ENCODE measurements around the gene GRIK4. TPM values are rescaled to one million over a fixed set of nuclear protein-coding genes. Genes with fewer than 3 reads are reported as not detected.

GRIK4 gene
- total RNA-seq, 2 experiments from 2014 or later = not detected

GRCh38 chr11:120511820-120512738 is 531 bp downstream of the GRIK4 start:
- intact Hi-C loops (cut with DNase I, micrococcal nuclease) = loop anchor here (2.0 to 5.0 kb wide), 5 partner anchors 180 to 683 kb away; no protein-coding TSS in a partner anchor
- CTCF ChIA-PET = no interaction called here
- TF ChIP-seq CTCF (IDR thresholded peaks at IDR 0.05) = no peak
- H3K4me3 ChIP-seq (ENCODE audit: low read length) = no peak overlapping the region
- ATAC-seq (ENCODE audit: poor library complexity) (no peak), DNase-seq (peak in 1 of 14 experiments; percentile 28)
- no peaks in the 10 kb centered on the region for H3K9me3 Mint-ChIP-seq
- H3K27ac Mint-ChIP-seq = no peak overlapping the region
- peaks cover 90% of the 10 kb centered on the region for H3K27me3 Mint-ChIP-seq
- peak overlapping the region; percentile 30 for H3K4me3 Mint-ChIP-seq
- POLR2A ChIA-PET = no interaction called here
- no peaks in the 10 kb centered on the region for H3K4me1 Mint-ChIP-seq (ENCODE audit: low read depth)
- H3K27ac ChIP-seq (ENCODE audit: low read depth in 1 of 2, low read length in 2 of 2) = no peak overlapping the region
- no peaks in the 10 kb centered on the region for H3K36me3 Mint-ChIP-seq (ENCODE audit: low read depth)
- H3K9me3 ChIP-seq (ENCODE audit: control insufficient read depth in 1 of 2, insufficient read depth in 1 of 2, low read length in 2 of 2) = no peaks in the 10 kb centered on the region
- no peaks in the 10 kb centered on the region for H3K4me1 ChIP-seq (ENCODE audit: insufficient read depth, low read length)
- peaks cover 33 to 58% of the 10 kb centered on the region in 2 experiments for H3K27me3 ChIP-seq (ENCODE audit: control insufficient read depth in 1 of 2, insufficient read depth in 2 of 2, low read length in 2 of 2)
- no peaks in the 10 kb centered on the region for H3K36me3 ChIP-seq (ENCODE audit: insufficient read depth, low read length)

- no peak for TF ChIP-seq CTCF (IDR thresholded peaks at IDR 0.05)
- Histone ChIP-seq H3K27ac (ENCODE audit: low read depth in 1 of 2, low read length in 2 of 2) (no peak overlapping the region), H3K9me3 (ENCODE audit: control insufficient read depth in 1 of 2, insufficient read depth in 1 of 2, low read length in 2 of 2) (no peaks in the 10 kb centered on the region), H3K27me3 (ENCODE audit: control insufficient read depth in 1 of 2, insufficient read depth in 2 of 2, low read length in 2 of 2) (peaks cover 34 to 61% of the 10 kb centered on the region in 2 experiments), H3K4me1 (ENCODE audit: insufficient read depth, low read length) (no peaks in the 10 kb centered on the region), H3K36me3 (ENCODE audit: insufficient read depth, low read length) (no peaks in the 10 kb centered on the region), H3K4me3 (ENCODE audit: low read length) (no peak overlapping the region)
- intact Hi-C loops (cut with DNase I, micrococcal nuclease) = loop anchor here in 1 of 2 experiments (2.0 to 5.0 kb wide), 3 partner anchors 181 to 599 kb away; no protein-coding TSS in a partner anchor
- Mint-ChIP-seq H3K27me3 (peaks cover 90% of the 10 kb centered on the region), H3K4me3 (peak overlapping the region; percentile 30), H3K4me1 (ENCODE audit: low read depth) (no peaks in the 10 kb centered on the region), H3K27ac (no peak overlapping the region), H3K36me3 (ENCODE audit: low read depth) (no peaks in the 10 kb centered on the region), H3K9me3 (no peaks in the 10 kb centered on the region)
- DNase-seq (peak in 1 of 14 experiments; percentile 31), ATAC-seq (ENCODE audit: poor library complexity) (no peak)
- ChIA-PET CTCF (no interaction called here), POLR2A (no interaction called here)
These were observed 1.3 kb downstream of the GRIK4 start for GRCh38 chr11:120512739-120513435.

GRCh38 chr11:120513436-120514315 is 2.1 kb downstream of the GRIK4 start:
- CTCF ChIA-PET = no interaction called here
- ATAC-seq (ENCODE audit: poor library complexity) = no peak
- POLR2A ChIA-PET = no interaction called here
- Histone ChIP-seq H3K27me3 (ENCODE audit: control insufficient read depth in 1 of 2, insufficient read depth in 2 of 2, low read length in 2 of 2) (peaks cover 30 to 53% of the 10 kb centered on the region in 2 experiments), H3K36me3 (ENCODE audit: insufficient read depth, low read length) (no peaks in the 10 kb centered on the region), H3K27ac (ENCODE audit: low read depth in 1 of 2, low read length in 2 of 2) (no peak overlapping the region), H3K9me3 (ENCODE audit: control insufficient read depth in 1 of 2, insufficient read depth in 1 of 2, low read length in 2 of 2) (no peaks in the 10 kb centered on the region), H3K4me1 (ENCODE audit: insufficient read depth, low read length) (no peaks in the 10 kb centered on the region), H3K4me3 (ENCODE audit: low read length) (no peak overlapping the region)
- H3K27me3 Mint-ChIP-seq = peaks cover 85% of the 10 kb centered on the region
- H3K4me1 Mint-ChIP-seq (ENCODE audit: low read depth) = no peaks in the 10 kb centered on the region
- intact Hi-C loops (cut with DNase I, micrococcal nuclease) = loop anchor here in 1 of 2 experiments (2.0 to 5.0 kb wide), 3 partner anchors 181 to 599 kb away; no protein-coding TSS in a partner anchor
- no peaks in the 10 kb centered on the region for H3K9me3 Mint-ChIP-seq
- no peaks in the 10 kb centered on the region for H3K36me3 Mint-ChIP-seq (ENCODE audit: low read depth)
- H3K27ac Mint-ChIP-seq = no peak overlapping the region
- TF ChIP-seq CTCF (IDR thresholded peaks at IDR 0.05) = no peak
- peak in 1 of 14 experiments; percentile 29 for DNase-seq
- no peak overlapping the region for H3K4me3 Mint-ChIP-seq

All from CD4-positive, alpha-beta T cell (primary cell).